ENCODE data around the gene INTS6L. TPM values are rescaled to one million over a fixed set of nuclear protein-coding genes. Genes with fewer than 3 reads are reported as not detected.

Gene INTS6L
- total RNA-seq, 4 donors from 2014 or later, result 4.3 to 14.9 (median 6.4) TPM

- Histone ChIP-seq H3K27me3 (no peaks in the 10 kb centered on the region), H3K27ac (no peak overlapping the region), H3K4me1 (no peaks in the 10 kb centered on the region), H3K9me3 (no peaks in the 10 kb centered on the region), H3K36me3 (no peaks in the 10 kb centered on the region), H3K4me3 (no peak overlapping the region)
- WGBS, 2 donors, result 14 to 29% methylated on average over 3 of the region's 3 CpGs
- intact Hi-C loops (cut with DNase I), result loop anchor here (10.0 kb wide), 1 partner anchor 90 kb away; no protein-coding TSS in a partner anchor
- DNase-seq, result no peak
- TF ChIP-seq POLR2A (IDR thresholded peaks at IDR 0.05), result no peak
- TF ChIP-seq CTCF (IDR thresholded peaks at IDR 0.05), result peak in 5 of 6 experiments; percentile 42 to 54 (median 44)
Observed at GRCh38 chrX:135484641-135485289, 35.7 kb upstream of the INTS6L start.

- DNase-seq, result no peak
- intact Hi-C loops (cut with DNase I), result loop anchor here (10.0 kb wide), 1 partner anchor 85 kb away; no protein-coding TSS in a partner anchor
- Histone ChIP-seq H3K27ac (no peak overlapping the region), H3K4me3 (no peak overlapping the region), H3K9me3 (no peaks in the 10 kb centered on the region), H3K36me3 (no peaks in the 10 kb centered on the region), H3K4me1 (no peaks in the 10 kb centered on the region), H3K27me3 (no peaks in the 10 kb centered on the region)
- WGBS, 2 donors, result 29 to 83% methylated on average over 1 of the region's 1 CpG
- TF ChIP-seq POLR2A (IDR thresholded peaks at IDR 0.05) (no peak), CTCF (IDR thresholded peaks at IDR 0.05) (no peak)
Observed at GRCh38 chrX:135489542-135489941, 30.9 kb upstream of the INTS6L start.

GRCh38 chrX:135490979-135491514 lies 29.4 kb upstream of the INTS6L start:
- WGBS, 2 donors, result 52 to 76% methylated on average over 4 of the region's 4 CpGs
- Histone ChIP-seq H3K27me3 (no peaks in the 10 kb centered on the region), H3K4me3 (no peak overlapping the region), H3K36me3 (no peaks in the 10 kb centered on the region), H3K9me3 (no peaks in the 10 kb centered on the region), H3K4me1 (no peaks in the 10 kb centered on the region), H3K27ac (no peak overlapping the region)
- TF ChIP-seq CTCF (IDR thresholded peaks at IDR 0.05) (no peak), POLR2A (IDR thresholded peaks at IDR 0.05) (no peak)
- no peak for DNase-seq
- intact Hi-C loops (cut with DNase I), result no loop called here

- TF ChIP-seq CTCF (IDR thresholded peaks at IDR 0.05), result no peak
- TF ChIP-seq POLR2A (IDR thresholded peaks at IDR 0.05), result no peak
- Histone ChIP-seq H3K4me3 (no peak overlapping the region), H3K27me3 (no peaks in the 10 kb centered on the region), H3K4me1 (no peaks in the 10 kb centered on the region), H3K9me3 (no peaks in the 10 kb centered on the region), H3K27ac (no peak overlapping the region), H3K36me3 (no peaks in the 10 kb centered on the region)
- intact Hi-C loops (cut with DNase I), result no loop called here
- 91 to 95% methylated on average over 6 of the region's 6 CpGs for WGBS, 2 donors
- no peak for DNase-seq
Observed at GRCh38 chrX:135494453-135494852, 26.0 kb upstream of the INTS6L start.

GRCh38 chrX:135497736-135498135 lies 22.7 kb upstream of the INTS6L start:
- Histone ChIP-seq H3K36me3 (no peaks in the 10 kb centered on the region), H3K9me3 (no peaks in the 10 kb centered on the region), H3K27me3 (no peaks in the 10 kb centered on the region), H3K4me3 (no peak overlapping the region), H3K4me1 (no peaks in the 10 kb centered on the region), H3K27ac (no peak overlapping the region)
- intact Hi-C loops (cut with DNase I), result no loop called here
- WGBS, 2 donors, result 63 to 86% methylated on average over 4 to 5 of the region's 5 CpGs
- no peak for DNase-seq
- TF ChIP-seq CTCF (IDR thresholded peaks at IDR 0.05) (no peak), POLR2A (IDR thresholded peaks at IDR 0.05) (no peak)
